Tibial nerve (tissue), 4 donors: ENCODE results near the gene RELB. TPM values are rescaled to one million over a fixed set of nuclear protein-coding genes. Genes with fewer than 3 reads are reported as not detected.

ENCODE experiments used
- DNase-seq, 2 donors: peaks; one replicate each; pipeline ENCODE4 v3.0.0-alpha.2; 2019; ENCODE audit warnings: low spot score in 2 of 2
- H3K27ac ChIP-seq, 4 donors: fragments of 200-600 bp; sonication (generic) in 3 of 4; one replicate each; pipeline ENCODE4 v1.5.1; 2017 to 2019; ENCODE audit warnings: mild to moderate bottlenecking in 1 of 4
- H3K27me3 ChIP-seq, 2 donors: fragments of 200-600 bp; sonication (generic) in 1 of 2; one replicate each; pipeline versions ENCODE4 v1.5.1 to v1.6.0; 2017 to 2019
- H3K36me3 ChIP-seq, 3 donors: fragments of 200-600 bp; sonication (generic); one replicate each; pipeline ENCODE4 v1.5.1; 2018 to 2019
- H3K4me1 ChIP-seq, 4 donors: fragments of 200-600 bp; sonication (generic) in 3 of 4; one replicate each; pipeline ENCODE4 v1.5.1; 2017 to 2019
- H3K4me3 ChIP-seq, 4 donors: fragments of 200-600 bp; sonication (generic) in 3 of 4; one replicate each; pipeline ENCODE4 v1.5.1; 2017 to 2019; ENCODE audit warnings: mild to moderate bottlenecking in 1 of 4, moderate library complexity in 1 of 4
- H3K9me3 ChIP-seq, 4 donors: fragments of 200-600 bp; sonication (generic) in 3 of 4; one replicate each; pipeline ENCODE4 v1.5.1; 2017 to 2019
- CTCF ChIP-seq, 5 experiments: fragments of 200-600 bp in 3 of 5; fragments of 450-650 bp in 2 of 5; sonication (generic) in 3 of 5; IDR thresholded peaks; one replicate each; pipeline ENCODE4 v1.5.1; 2016 to 2019; ENCODE audit warnings: antibody characterized with exemption in 5 of 5, mild to moderate bottlenecking in 3 of 5, moderate library complexity in 2 of 5
- EP300 ChIP-seq, 2 donors: sonication (generic); formaldehyde crosslinking; IDR thresholded peaks; one replicate each; pipeline ENCODE4 v1.6.1; 2017; ENCODE audit warnings: antibody characterized with exemption in 2 of 2, mild to moderate bottlenecking in 1 of 2
- POLR2A ChIP-seq, 2 donors: fragments of 450-650 bp; IDR thresholded peaks; one replicate each; pipeline ENCODE4 v1.6.1; 2017; ENCODE audit warnings: antibody characterized with exemption in 2 of 2, mild to moderate bottlenecking in 2 of 2, moderate library complexity in 2 of 2
- WGBS, 2 donors: methylation state at CpG; one replicate each; pipeline ENCODE4 v1.1.5; 2018; 5-methylcytosine and 5-hydroxymethylcytosine counted together
- small RNA-seq: library from RNA; depleted of rRNA; stranded (forward); fragments of <200 nt; gene quantifications from one replicate; pipeline ENCODE3, GENCODE V24; 2016
- total RNA-seq, 4 donors: library from RNA; depleted of rRNA; stranded (reverse); fragments of >200 nt; gene quantifications; one replicate each; pipeline ENCODE4 v1.1.0, GENCODE V29; 2016

Gene RELB
- total RNA-seq, 4 donors from 2014 or later = 4.2 to 14.9 (median 9.9) TPM

- Histone ChIP-seq H3K4me1 (peaks cover 0 to 47% (median 23%) of the 10 kb centered on the region in 4 donors), H3K4me3 (peak overlapping the region; percentile 58 to 95 (median 82)), H3K27ac (peak overlapping the region in 2 of 4 donors; percentile 80 to 84), H3K27me3 (peaks cover 0 to 3% of the 10 kb centered on the region in 2 donors), H3K9me3 (no peaks in the 10 kb centered on the region), H3K36me3 (peaks cover 0 to 28% (median 0%) of the 10 kb centered on the region in 3 donors)
- DNase-seq = no peak
- TF ChIP-seq EP300 (IDR thresholded peaks at IDR 0.05) (no peak), POLR2A (IDR thresholded peaks at IDR 0.05) (no peak), CTCF (IDR thresholded peaks at IDR 0.05) (no peak)
- WGBS, 2 donors = 7 to 8% methylated on average over 6 of the region's 6 CpGs
Measured at GRCh38 chr19:45079911-45080370, 78.7 kb downstream of the RELB start.

- TF ChIP-seq POLR2A (IDR thresholded peaks at IDR 0.05) (no peak), EP300 (IDR thresholded peaks at IDR 0.05) (no peak), CTCF (IDR thresholded peaks at IDR 0.05) (no peak)
- WGBS, 2 donors = 88 to 89% methylated on average over 5 of the region's 5 CpGs
Measured at GRCh38 chr19:45082170-45082569, 80.9 kb downstream of the RELB start.

GRCh38 chr19:45086480-45086879 is 85.2 kb downstream of the RELB start:
- Histone ChIP-seq H3K36me3 (peaks cover 0 to 77% (median 0%) of the 10 kb centered on the region in 3 donors), H3K27ac (no peak overlapping the region), H3K9me3 (no peaks in the 10 kb centered on the region), H3K4me3 (no peak overlapping the region), H3K4me1 (peaks cover 0 to 12% (median 7%) of the 10 kb centered on the region in 4 donors), H3K27me3 (no peaks in the 10 kb centered on the region)
- TF ChIP-seq POLR2A (IDR thresholded peaks at IDR 0.05) (no peak), CTCF (IDR thresholded peaks at IDR 0.05) (no peak), EP300 (IDR thresholded peaks at IDR 0.05) (no peak)
- no peak for DNase-seq
- WGBS, 2 donors = 95 to 97% methylated on average over 4 of the region's 4 CpGs

More at GRCh38 chr19:45082170-45082569, 80.9 kb downstream of the RELB start:
- peaks cover 0 to 46% (median 0%) of the 10 kb centered on the region in 3 donors for H3K36me3 ChIP-seq
- H3K27ac ChIP-seq = no peak overlapping the region
- no peaks in the 10 kb centered on the region for H3K27me3 ChIP-seq
- no peak overlapping the region for H3K4me3 ChIP-seq
- peaks cover 0 to 26% (median 9%) of the 10 kb centered on the region in 4 donors for H3K4me1 ChIP-seq
- H3K9me3 ChIP-seq = no peaks in the 10 kb centered on the region
- no peak for DNase-seq

DNA sequence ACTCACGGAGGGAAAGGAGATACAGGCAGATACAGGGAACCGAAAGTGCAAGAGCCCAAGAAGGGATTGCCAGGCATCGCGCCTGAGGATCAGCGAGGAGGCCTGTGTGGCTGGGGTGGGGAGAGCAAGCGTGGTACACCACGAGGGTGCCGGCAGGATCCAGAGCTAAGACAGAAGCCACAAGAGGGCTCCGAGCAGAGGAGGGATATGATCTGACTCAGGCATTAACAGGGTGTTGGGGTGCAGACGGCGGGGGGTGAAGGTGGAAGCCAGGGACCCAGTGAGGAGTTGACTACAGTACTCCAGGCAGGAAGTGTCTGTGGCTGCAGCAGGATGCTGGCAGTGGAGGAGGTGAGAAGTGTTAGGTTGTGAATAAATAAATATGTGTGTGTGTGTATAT is 86.3 kb downstream of the RELB start:
- Histone ChIP-seq H3K27ac (no peak overlapping the region), H3K4me3 (no peak overlapping the region), H3K36me3 (peaks cover 0 to 67% (median 0%) of the 10 kb centered on the region in 3 donors), H3K9me3 (no peaks in the 10 kb centered on the region), H3K27me3 (no peaks in the 10 kb centered on the region), H3K4me1 (peaks cover 0 to 12% (median 9%) of the 10 kb centered on the region in 4 donors)
- no peak for DNase-seq
- 78 to 81% methylated on average over 11 of the region's 11 CpGs for WGBS, 2 donors
- TF ChIP-seq POLR2A (IDR thresholded peaks at IDR 0.05) (no peak), CTCF (IDR thresholded peaks at IDR 0.05) (no peak), EP300 (IDR thresholded peaks at IDR 0.05) (no peak)

Small RNA genes lying within 50 kb of the gene (small RNA-seq; reads per million reads assigned to genes)
- not detected for gene RNU6-611P

Other genes with a start within 250 kb of the RELB start
- gene CBLC, start 223.6 kb upstream of the RELB start, total RNA-seq = not detected
- gene BCAM, start 192.4 kb upstream of the RELB start, total RNA-seq = 100 to 1,000 TPM in 1 of 4 donors, 10 to 100 TPM in 3; 83.5 to 139 (median 90.9) TPM
- gene NECTIN2, start 155.2 kb upstream of the RELB start, total RNA-seq = 100 to 1,000 TPM in 1 of 4 donors, 10 to 100 TPM in 3; 63.2 to 126 (median 90.4) TPM
- gene TOMM40, start 110.2 kb upstream of the RELB start, total RNA-seq = 10 to 100 TPM; 30.8 to 75.9 (median 48.6) TPM
- 100 to 1,000 TPM; 126 to 316 (median 163) TPM for gene APOE, start 95.7 kb upstream of the RELB start, total RNA-seq
- gene APOC1, start 86.9 kb upstream of the RELB start, total RNA-seq = 100 to 1,000 TPM in 1 of 4 donors, 10 to 100 TPM in 3; 17.2 to 213 (median 49.9) TPM
- not detected for gene APOC4, start 59.2 kb upstream of the RELB start, total RNA-seq
- gene APOC2, start 55.4 kb upstream of the RELB start, total RNA-seq = 1 to 10 TPM in 1 of 4 donors, under 1 TPM in 1, not detected in 2; 0.90 to 2.0 TPM
- gene CLPTM1, start 46.1 kb upstream of the RELB start, total RNA-seq = 10 to 100 TPM; 52.3 to 89.4 (median 74.5) TPM
- 100 to 1,000 TPM in 2 of 4 donors, 10 to 100 TPM in 2; 72.8 to 109 (median 95.5) TPM for gene CLASRP, start 37.6 kb downstream of the RELB start, total RNA-seq
- 1 to 10 TPM in 3 of 4 donors, not detected in 1; 2.1 to 4.2 (median 2.1) TPM for gene ZNF296, start 75.0 kb downstream of the RELB start, total RNA-seq
- gene GEMIN7, start 77.8 kb downstream of the RELB start, total RNA-seq = 10 to 100 TPM in 3 of 4 donors, 1 to 10 TPM in 1; 8.8 to 30.3 (median 21.8) TPM
- gene PPP1R37, start 91.7 kb downstream of the RELB start, total RNA-seq = 10 to 100 TPM; 22.1 to 44.1 (median 33.5) TPM
- 1 to 10 TPM in 1 of 4 donors, not detected in 3; 1.2 TPM for gene NKPD1, start 159.5 kb downstream of the RELB start, total RNA-seq
- gene TRAPPC6A, start 176.8 kb downstream of the RELB start, total RNA-seq = 10 to 100 TPM; 13.5 to 52.9 (median 29.1) TPM
- 10 to 100 TPM; 12.0 to 42.0 (median 23.7) TPM for gene BLOC1S3, start 177.3 kb downstream of the RELB start, total RNA-seq
- gene EXOC3L2, start 243.9 kb downstream of the RELB start, total RNA-seq = 1 to 10 TPM in 3 of 4 donors, under 1 TPM in 1; 0.63 to 3.7 (median 2.3) TPM
- gene MARK4, start 249.8 kb downstream of the RELB start, total RNA-seq = 10 to 100 TPM; 12.1 to 34.8 (median 25.9) TPM